Colon (tissue), 2 donors: ENCODE data around the gene USH2A.

Experiments used
- FAIRE-seq: peaks from 2 replicates; lab custom pipeline; 2012; peaks lifted over from hg19 to GRCh38; lab: Jason Lieb, UNC
- donor health status: control.
- donor health status: control.

Gene USH2A

GRCh38 chr1:215637041-215637573, 786.1 kb downstream of the USH2A start:
- FAIRE-seq = no peak

- no peak for FAIRE-seq
Observed at GRCh38 chr1:215636258-215636965, 786.8 kb downstream of the USH2A start.

GRCh38 chr1:215635827-215636226, 787.4 kb downstream of the USH2A start:
- no peak for FAIRE-seq

- no peak for FAIRE-seq
Observed at GRCh38 chr1:215631489-215631888, 791.8 kb downstream of the USH2A start.

- FAIRE-seq = no peak
Observed at GRCh38 chr1:215631040-215631439, 792.2 kb downstream of the USH2A start.

- FAIRE-seq = no peak
Observed at GRCh38 chr1:215625949-215626348, 797.3 kb downstream of the USH2A start.

- no peak for FAIRE-seq
Observed at GRCh38 chr1:215623162-215623561, 800.1 kb downstream of the USH2A start.

- FAIRE-seq = no peak
Observed at GRCh38 chr1:215617979-215618378, 805.3 kb downstream of the USH2A start.

- no peak for FAIRE-seq
Observed at GRCh38 chr1:215612391-215612790, 810.9 kb downstream of the USH2A start.

GRCh38 chr1:215608646-215609045, 814.6 kb downstream of the USH2A start:
- FAIRE-seq = no peak

GRCh38 chr1:215607412-215607811, 815.8 kb downstream of the USH2A start:
- FAIRE-seq = peak; percentile 38

- FAIRE-seq = peak; percentile 60
Observed at GRCh38 chr1:215606564-215607168, 816.6 kb downstream of the USH2A start.

GRCh38 chr1:215606036-215606435, 817.2 kb downstream of the USH2A start:
- no peak for FAIRE-seq

GRCh38 chr1:215605011-215605621, 818.1 kb downstream of the USH2A start:
- FAIRE-seq = no peak

GRCh38 chr1:215603319-215603718, 819.9 kb downstream of the USH2A start:
- FAIRE-seq = no peak

GRCh38 chr1:215601276-215601675, 822.0 kb downstream of the USH2A start:
- FAIRE-seq = no peak

GRCh38 chr1:215600867-215601266, 822.4 kb downstream of the USH2A start:
- FAIRE-seq = no peak

GRCh38 chr1:215600258-215600792, 822.9 kb downstream of the USH2A start:
- FAIRE-seq = no peak

- FAIRE-seq = no peak
Observed at GRCh38 chr1:215599418-215600074, 823.7 kb downstream of the USH2A start.

- FAIRE-seq = no peak
Observed at GRCh38 chr1:215597961-215598360, 825.3 kb downstream of the USH2A start.

GRCh38 chr1:215595231-215595630, 828.0 kb downstream of the USH2A start:
- FAIRE-seq = no peak

GRCh38 chr1:215594640-215595039, 828.6 kb downstream of the USH2A start:
- no peak for FAIRE-seq
